Measurements from ENCODE around the gene MYOCOS.

MYOCOS gene

DNA sequence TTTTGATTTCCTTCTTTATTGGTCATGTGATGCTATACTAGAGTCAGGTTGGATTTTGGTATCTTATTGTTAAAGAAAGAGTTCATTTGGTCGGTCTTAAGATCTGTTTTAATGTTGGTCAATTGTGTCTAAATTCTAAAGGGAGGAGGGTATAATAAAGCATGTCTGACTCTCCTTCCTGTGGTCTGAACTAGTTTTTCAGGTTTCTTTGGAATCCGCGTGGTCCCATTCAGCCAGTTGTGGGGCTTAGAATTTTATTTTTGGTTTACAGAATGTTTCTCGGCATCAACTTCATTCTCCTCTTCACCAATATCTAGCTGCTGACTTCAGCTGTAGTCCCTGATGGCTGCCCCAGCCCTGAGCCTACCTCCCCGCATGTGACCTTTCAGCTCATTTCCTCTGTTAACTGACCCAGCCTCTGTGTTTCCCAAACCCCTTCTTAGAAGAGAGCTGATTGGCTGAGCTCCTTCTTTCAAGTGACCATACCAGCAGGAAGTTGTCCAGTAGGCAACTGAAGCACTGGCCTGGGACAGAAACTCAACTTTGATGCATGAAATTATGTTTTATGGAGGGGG lies 39.1 kb downstream of the MYOCOS start:
- DNase-seq (ENCODE audit: low read depth, low spot score): no peak
- CTCF ChIA-PET: interaction anchor here (1.1 kb wide), 1 partner anchor 17 kb away, joined by 3 read pairs; no protein-coding TSS in a partner anchor
- TF ChIP-seq CTCF (IDR thresholded peaks at IDR 0.05; ENCODE audit: insufficient read depth, low read length, missing control alignments): no peak
- POLR2A ChIA-PET: no interaction called here
- H3K4me3 ChIP-seq (ENCODE audit: low read depth, low read length): no peak overlapping the region

- H3K4me3 ChIP-seq (ENCODE audit: low read depth, low read length): no peak overlapping the region
- POLR2A ChIA-PET: no interaction called here
- DNase-seq (ENCODE audit: low read depth, low spot score): no peak
- no peak for TF ChIP-seq CTCF (IDR thresholded peaks at IDR 0.05; ENCODE audit: insufficient read depth, low read length, missing control alignments)
- CTCF ChIA-PET: interaction anchor here (1.4 to 1.5 kb wide), 2 partner anchors 8 to 17 kb away, joined by 6 read pairs; no protein-coding TSS in a partner anchor
These were observed 41.2 kb downstream of the MYOCOS start for GRCh38 chr1:171663036-171663853.

- POLR2A ChIA-PET: no interaction called here
- TF ChIP-seq CTCF (IDR thresholded peaks at IDR 0.05; ENCODE audit: insufficient read depth, low read length, missing control alignments): no peak
- DNase-seq (ENCODE audit: low read depth, low spot score): no peak
- no peak overlapping the region for H3K4me3 ChIP-seq (ENCODE audit: low read depth, low read length)
- CTCF ChIA-PET: interaction anchor here (1.0 to 1.5 kb wide), 3 partner anchors 9 to 20 kb away, joined by 3 to 6 read pairs (median 6); no protein-coding TSS in a partner anchor
These were observed 42.0 kb downstream of the MYOCOS start for GRCh38 chr1:171663854-171664575.

GRCh38 chr1:171664976-171665375 lies 42.9 kb downstream of the MYOCOS start:
- ChIA-PET CTCF (interaction anchor here (1.0 to 1.4 kb wide), 2 partner anchors 10 to 20 kb away, joined by 3 to 4 read pairs; no protein-coding TSS in a partner anchor), POLR2A (no interaction called here)
- DNase-seq (ENCODE audit: low read depth, low spot score): no peak
- TF ChIP-seq CTCF (IDR thresholded peaks at IDR 0.05; ENCODE audit: insufficient read depth, low read length, missing control alignments): no peak
- no peak overlapping the region for H3K4me3 ChIP-seq (ENCODE audit: low read depth, low read length)

- no peak for TF ChIP-seq CTCF (IDR thresholded peaks at IDR 0.05; ENCODE audit: insufficient read depth, low read length, missing control alignments)
- ChIA-PET CTCF (interaction anchor here (0.7 to 1.4 kb wide), 2 partner anchors 11 to 318 kb away, joined by 4 read pairs; no protein-coding TSS in a partner anchor), POLR2A (interaction anchor here (0.7 kb wide), 1 partner anchor 30 kb away, joined by 3 read pairs; no protein-coding TSS in a partner anchor)
- H3K4me3 ChIP-seq (ENCODE audit: low read depth, low read length): no peak overlapping the region
- no peak for DNase-seq (ENCODE audit: low read depth, low spot score)
These were observed 44.2 kb downstream of the MYOCOS start for GRCh38 chr1:171666114-171666769.

Measured in AG04449 (cell line).